Activated CD8-positive, alpha-beta T cell treated with anti-CD3 and anti-CD28 coated beads for 36 hours (primary cell): ENCODE data around the gene EIF3L. TPM values are rescaled to one million over a fixed set of nuclear protein-coding genes. Genes with fewer than 3 reads are reported as not detected.
A peak's percentile ranks its signal among the peaks of the same experiment; 100 is the strongest.

Experiments
- ATAC-seq: fragments of 200-7000 bp; cut with Tn5 transposase; one replicate; pipeline ENCODE4 v1.10.0; 2021; ENCODE audit warnings: mild to moderate bottlenecking, moderate library complexity
- CTCF ChIA-PET: fragments of 350-600 bp; sonication (Branson Sonifier 250); formaldehyde crosslinking; loops from one replicate; lab custom pipeline; 2021; ENCODE audit warnings: antibody characterized with exemption; lab: Charles Lee
- POLR2A ChIA-PET: fragments of 350-600 bp; sonication (Branson Sonifier 250); formaldehyde crosslinking; loops from one replicate; lab custom pipeline; 2021; ENCODE audit warnings: antibody characterized with exemption; lab: Charles Lee
- DNase-seq: peaks from one replicate; pipeline ENCODE4 v3.0.0-alpha.2; 2020
- H3K27ac Mint-ChIP-seq: one replicate; pipeline ENCODE4 v1.8.0; 2021; ENCODE audit warnings: mild to moderate bottlenecking, mixed read lengths
- H3K27me3 Mint-ChIP-seq: one replicate; pipeline ENCODE4 v1.8.0; 2021; ENCODE audit warnings: mixed read lengths
- H3K36me3 Mint-ChIP-seq: one replicate; pipeline ENCODE4 v1.8.0; 2021; ENCODE audit warnings: low read depth, mixed read lengths
- H3K4me1 Mint-ChIP-seq: one replicate; pipeline ENCODE4 v1.8.0; 2021; ENCODE audit warnings: low read depth, mixed read lengths
- H3K4me3 Mint-ChIP-seq: one replicate; pipeline ENCODE4 v1.8.0; 2021; ENCODE audit warnings: mild to moderate bottlenecking, moderate library complexity, mixed read lengths
- H3K9me3 Mint-ChIP-seq: one replicate; pipeline ENCODE4 v1.8.0; 2021; ENCODE audit warnings: mixed read lengths
- intact Hi-C: fragments of 100-400 bp; cut with micrococcal nuclease; formaldehyde crosslinking; loops from one replicate; pipeline ENCODE4 v1.10.0; 2022
- total RNA-seq, 2 experiments: library from RNA; stranded (reverse); gene quantifications; one replicate each; pipeline ENCODE4 v1.2.3, GENCODE V29; 2021
- TF ChIP-seq, protein P1 (sequence below): fragments of 200-600 bp; IDR thresholded peaks from one replicate; pipeline ENCODE4 v1.8.0; 2022; ENCODE audit warnings: antibody characterized with exemption, mild to moderate bottlenecking

Gene EIF3L
- total RNA-seq, 2 experiments from 2014 or later, result 687 to 694 TPM

DNA sequence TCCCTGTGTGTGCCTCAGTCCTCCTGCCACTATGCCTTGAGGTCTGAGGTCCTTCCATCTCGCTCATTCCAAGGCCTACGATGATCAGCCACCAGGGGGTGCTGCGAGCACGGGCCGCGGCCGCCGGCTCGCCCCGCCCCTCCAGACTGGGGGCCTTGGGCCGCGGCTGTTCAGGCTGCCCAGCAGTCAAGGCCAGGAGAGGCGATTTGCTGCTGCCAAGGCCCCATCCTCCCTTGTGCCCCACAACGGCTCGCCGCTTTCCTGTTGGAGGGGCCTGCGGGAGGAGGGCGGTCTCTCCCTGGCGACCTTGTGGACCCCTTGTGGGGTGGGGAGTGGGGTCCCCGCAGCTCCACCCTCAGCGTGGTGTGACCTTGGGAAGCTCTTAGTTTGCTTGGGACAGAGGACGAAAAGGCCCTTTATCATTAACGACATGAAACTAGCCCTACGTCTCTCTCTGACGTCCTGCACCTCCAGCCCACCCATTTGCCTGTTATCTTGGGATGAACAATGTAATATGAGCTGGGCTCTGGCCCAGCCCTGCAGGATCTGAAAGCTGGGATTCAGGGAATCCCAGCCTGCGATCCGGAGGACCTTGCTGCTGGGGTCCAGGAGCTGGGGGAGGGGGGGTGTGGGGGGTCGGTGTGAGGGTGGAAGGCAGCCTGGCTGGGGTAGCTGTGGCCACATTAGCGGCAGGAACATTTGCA lies 31.4 kb upstream of the EIF3L start:
- H3K9me3 Mint-ChIP-seq, result no peaks in the 10 kb centered on the region
- CTCF ChIA-PET, result interaction anchor here (0.6 to 5.2 kb wide), 46 partner anchors 8 to 251 kb away, joined by 3 to 89 read pairs (median 4); partner anchors contain the start of genes ANKRD54, C22orf23, GCAT and LGALS1
- no peak overlapping the region for H3K27ac Mint-ChIP-seq
- H3K4me1 Mint-ChIP-seq, result peaks cover 10% of the 10 kb centered on the region
- intact Hi-C loops, result loop anchor here (5.0 kb wide), 2 partner anchors 44 to 114 kb away; no protein-coding TSS in a partner anchor
- POLR2A ChIA-PET, result interaction anchor here (0.8 to 2.2 kb wide), 5 partner anchors 9 to 75 kb away, joined by 3 to 6 read pairs (median 3); partner anchors contain the start of gene EIF3L
- TF ChIP-seq, protein P1, sequence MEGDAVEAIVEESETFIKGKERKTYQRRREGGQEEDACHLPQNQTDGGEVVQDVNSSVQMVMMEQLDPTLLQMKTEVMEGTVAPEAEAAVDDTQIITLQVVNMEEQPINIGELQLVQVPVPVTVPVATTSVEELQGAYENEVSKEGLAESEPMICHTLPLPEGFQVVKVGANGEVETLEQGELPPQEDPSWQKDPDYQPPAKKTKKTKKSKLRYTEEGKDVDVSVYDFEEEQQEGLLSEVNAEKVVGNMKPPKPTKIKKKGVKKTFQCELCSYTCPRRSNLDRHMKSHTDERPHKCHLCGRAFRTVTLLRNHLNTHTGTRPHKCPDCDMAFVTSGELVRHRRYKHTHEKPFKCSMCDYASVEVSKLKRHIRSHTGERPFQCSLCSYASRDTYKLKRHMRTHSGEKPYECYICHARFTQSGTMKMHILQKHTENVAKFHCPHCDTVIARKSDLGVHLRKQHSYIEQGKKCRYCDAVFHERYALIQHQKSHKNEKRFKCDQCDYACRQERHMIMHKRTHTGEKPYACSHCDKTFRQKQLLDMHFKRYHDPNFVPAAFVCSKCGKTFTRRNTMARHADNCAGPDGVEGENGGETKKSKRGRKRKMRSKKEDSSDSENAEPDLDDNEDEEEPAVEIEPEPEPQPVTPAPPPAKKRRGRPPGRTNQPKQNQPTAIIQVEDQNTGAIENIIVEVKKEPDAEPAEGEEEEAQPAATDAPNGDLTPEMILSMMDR, result peak; percentile 97
- peak; percentile 84 for ATAC-seq
- peaks cover 20% of the 10 kb centered on the region for H3K27me3 Mint-ChIP-seq
- peak; percentile 83 for DNase-seq
- H3K4me3 Mint-ChIP-seq, result no peak overlapping the region
- H3K36me3 Mint-ChIP-seq, result peaks cover 2% of the 10 kb centered on the region

DNA sequence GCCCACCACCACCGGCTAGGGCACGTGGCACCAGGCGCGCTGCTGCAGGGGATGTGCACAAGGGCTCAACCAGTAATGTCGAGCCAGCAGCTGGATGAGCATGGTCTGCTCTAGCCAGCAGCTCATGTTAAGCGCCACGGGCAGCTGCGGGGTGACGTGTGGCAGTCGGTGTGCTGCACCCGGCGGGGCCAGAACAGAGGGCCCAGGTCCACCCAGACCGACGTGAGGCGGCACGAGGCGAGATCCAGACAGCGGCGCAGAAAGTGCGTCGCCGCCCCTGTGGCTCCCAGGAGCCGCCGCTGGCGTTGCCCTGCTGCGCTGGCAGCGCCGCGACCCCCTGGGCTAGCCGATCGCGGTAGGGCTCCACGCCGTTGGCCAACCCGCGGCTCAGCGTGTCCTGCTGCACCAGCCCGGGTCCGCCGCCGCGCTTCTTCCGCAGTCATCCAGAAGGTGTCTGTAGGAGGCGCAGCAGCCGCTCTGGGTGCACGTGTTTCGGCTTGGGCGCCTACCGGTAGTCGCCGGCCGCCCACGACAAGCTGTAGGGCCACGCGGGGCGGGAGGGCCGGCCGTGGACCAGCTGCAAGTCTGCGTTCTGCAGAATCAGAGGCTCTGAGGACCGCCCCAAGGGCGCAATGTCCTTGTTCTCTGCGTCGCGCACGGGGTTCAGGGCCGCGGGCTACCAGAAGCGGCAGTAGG lies 30.7 kb upstream of the EIF3L start:
- H3K27ac Mint-ChIP-seq, result no peak overlapping the region
- no peaks in the 10 kb centered on the region for H3K9me3 Mint-ChIP-seq
- peak overlapping the region; percentile 50 for H3K4me3 Mint-ChIP-seq
- intact Hi-C loops, result loop anchor here (5.0 kb wide), 2 partner anchors 44 to 114 kb away; no protein-coding TSS in a partner anchor
- TF ChIP-seq, protein P1, result peak; percentile 56
- H3K4me1 Mint-ChIP-seq, result peaks cover 10% of the 10 kb centered on the region
- ATAC-seq (peak; percentile 76), DNase-seq (peak; percentile 79)
- ChIA-PET POLR2A (interaction anchor here (0.7 to 2.2 kb wide), 6 partner anchors 9 to 106 kb away, joined by 3 to 6 read pairs (median 3); partner anchors contain the start of genes EIF3L and GCAT), CTCF (interaction anchor here (0.9 to 5.2 kb wide), 37 partner anchors 11 to 252 kb away, joined by 3 to 89 read pairs (median 4); partner anchors contain the start of genes ANKRD54, C22orf23, GCAT and LGALS1)
- H3K27me3 Mint-ChIP-seq, result peaks cover 22% of the 10 kb centered on the region
- H3K36me3 Mint-ChIP-seq, result no peaks in the 10 kb centered on the region

DNA sequence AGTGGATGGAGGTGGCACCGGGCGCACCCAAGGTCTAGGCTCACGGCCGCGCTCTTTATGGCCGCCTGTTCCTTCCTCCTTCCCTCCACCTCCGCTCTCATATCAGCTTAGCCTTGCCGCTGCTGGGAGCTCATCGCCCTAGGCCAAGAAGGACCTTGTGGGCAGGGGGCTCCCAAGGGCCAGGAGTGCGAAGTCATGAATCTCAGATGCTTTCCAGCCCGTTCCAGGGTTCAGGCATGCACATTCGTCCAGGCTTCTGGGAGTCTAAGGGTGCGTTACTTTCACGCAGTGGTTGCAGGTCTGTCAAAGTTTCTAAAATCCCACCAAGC lies 30.1 kb upstream of the EIF3L start:
- POLR2A ChIA-PET, result interaction anchor here (0.7 to 2.2 kb wide), 5 partner anchors 10 to 106 kb away, joined by 3 to 6 read pairs (median 3); partner anchors contain the start of genes EIF3L and GCAT

DNA sequence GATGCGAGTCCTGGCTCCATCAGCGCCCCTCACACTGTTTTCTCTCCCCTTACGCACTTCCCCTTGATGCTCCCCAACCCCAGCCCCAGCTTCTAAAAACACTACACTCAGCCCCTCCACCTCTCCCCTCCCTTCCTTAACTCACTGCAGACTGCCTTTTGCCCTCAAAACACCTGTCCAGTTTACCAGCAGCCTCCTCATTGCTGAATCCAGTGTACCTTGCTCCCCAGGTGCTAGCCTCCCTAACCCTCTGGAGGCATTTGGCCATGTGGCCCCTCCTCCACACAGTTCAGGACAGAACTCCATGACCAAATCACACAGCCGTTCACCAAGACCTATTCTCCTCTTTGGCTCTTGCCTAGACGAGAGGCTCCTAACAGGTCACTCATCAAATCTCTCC lies 28.9 kb upstream of the EIF3L start:
- intact Hi-C loops, result no loop called here
- Mint-ChIP-seq H3K27ac (no peak overlapping the region), H3K4me3 (no peak overlapping the region), H3K36me3 (no peaks in the 10 kb centered on the region), H3K4me1 (peaks cover 10% of the 10 kb centered on the region), H3K9me3 (no peaks in the 10 kb centered on the region), H3K27me3 (peaks cover 25% of the 10 kb centered on the region)
- TF ChIP-seq, protein P1, result no peak
- POLR2A ChIA-PET, result interaction anchor here (0.6 to 2.2 kb wide), 4 partner anchors 8 to 12 kb away, joined by 3 to 6 read pairs (median 3); partner anchors contain the start of gene GCAT
- ATAC-seq, result no peak
- CTCF ChIA-PET, result interaction anchor here (1.8 to 5.2 kb wide), 3 partner anchors 13 to 114 kb away, joined by 5 to 89 read pairs (median 73); partner anchors contain the start of gene GCAT
- no peak for DNase-seq

More for the DNA sequence above, 30.1 kb upstream of the EIF3L start:
- DNase-seq (no peak), ATAC-seq (no peak)
- intact Hi-C loops, result loop anchor here (5.0 kb wide), 2 partner anchors 43 to 113 kb away; no protein-coding TSS in a partner anchor
- Mint-ChIP-seq H3K36me3 (no peaks in the 10 kb centered on the region), H3K27me3 (peaks cover 22% of the 10 kb centered on the region), H3K4me1 (peaks cover 10% of the 10 kb centered on the region), H3K4me3 (peak overlapping the region; percentile 50), H3K27ac (no peak overlapping the region), H3K9me3 (no peaks in the 10 kb centered on the region)
- CTCF ChIA-PET, result interaction anchor here (1.1 to 5.2 kb wide), 19 partner anchors 12 to 191 kb away, joined by 3 to 89 read pairs (median 5); partner anchors contain the start of genes ANKRD54, GCAT and PDXP
- TF ChIP-seq, protein P1, result no peak
